ENCODE measurements around the gene NSMCE4A. TPM values are rescaled to one million over a fixed set of nuclear protein-coding genes. Genes with fewer than 3 reads are reported as not detected.

The NSMCE4A gene
- total RNA-seq, 2 donors from 2014 or later: 55.0 to 63.9 TPM

- H3K9ac ChIP-seq (ENCODE audit: low read depth in 2 of 2, low read length in 2 of 2): no peak overlapping the region
- no peak for TF ChIP-seq CTCF (IDR thresholded peaks at IDR 0.05)
- DNase-seq: no peak
- no peaks in the 10 kb centered on the region for H3K36me3 ChIP-seq
- H3K4me1 ChIP-seq: no peaks in the 10 kb centered on the region
- intact Hi-C loops (cut with DNase I): no loop called here
- H3K9me3 ChIP-seq: no peaks in the 10 kb centered on the region
- H3K27me3 ChIP-seq: no peaks in the 10 kb centered on the region
- H3K4me3 ChIP-seq: no peak overlapping the region
- no peak overlapping the region for H3K27ac ChIP-seq
Measured at GRCh38 chr10:121984463-121984862, 9.4 kb upstream of the NSMCE4A start.

- H3K27ac ChIP-seq: no peak overlapping the region
- intact Hi-C loops (cut with DNase I): no loop called here
- no peaks in the 10 kb centered on the region for H3K27me3 ChIP-seq
- H3K4me3 ChIP-seq: no peak overlapping the region
- no peaks in the 10 kb centered on the region for H3K36me3 ChIP-seq
- H3K4me1 ChIP-seq: no peaks in the 10 kb centered on the region
- DNase-seq: no peak
- H3K9ac ChIP-seq (ENCODE audit: low read depth in 2 of 2, low read length in 2 of 2): no peak overlapping the region
- no peak for TF ChIP-seq CTCF (IDR thresholded peaks at IDR 0.05)
- no peaks in the 10 kb centered on the region for H3K9me3 ChIP-seq
Measured at GRCh38 chr10:121983852-121984251, 8.8 kb upstream of the NSMCE4A start.

GRCh38 chr10:121981346-121981745 is 6.3 kb upstream of the NSMCE4A start:
- intact Hi-C loops (cut with DNase I): no loop called here

GRCh38 chr10:121978511-121978910 is 3.5 kb upstream of the NSMCE4A start:
- Histone ChIP-seq H3K9ac (ENCODE audit: low read depth in 2 of 2, low read length in 2 of 2) (no peak overlapping the region), H3K27me3 (no peaks in the 10 kb centered on the region), H3K4me1 (no peaks in the 10 kb centered on the region), H3K27ac (no peak overlapping the region), H3K9me3 (no peaks in the 10 kb centered on the region), H3K4me3 (no peak overlapping the region), H3K36me3 (no peaks in the 10 kb centered on the region)
- intact Hi-C loops (cut with DNase I): loop anchor here (10.0 kb wide), 1 partner anchor 54 kb away; the partner anchor contains the start of gene ATE1
- no peak for TF ChIP-seq CTCF (IDR thresholded peaks at IDR 0.05)
- DNase-seq: no peak

More at GRCh38 chr10:121981346-121981745, 6.3 kb upstream of the NSMCE4A start:
- Histone ChIP-seq H3K36me3 (no peaks in the 10 kb centered on the region), H3K9me3 (no peaks in the 10 kb centered on the region), H3K27me3 (no peaks in the 10 kb centered on the region), H3K4me1 (no peaks in the 10 kb centered on the region), H3K4me3 (no peak overlapping the region), H3K27ac (no peak overlapping the region), H3K9ac (ENCODE audit: low read depth in 2 of 2, low read length in 2 of 2) (no peak overlapping the region)
- no peak for DNase-seq
- no peak for TF ChIP-seq CTCF (IDR thresholded peaks at IDR 0.05)

GRCh38 chr10:121976607-121977006 is 1.6 kb upstream of the NSMCE4A start:
- Histone ChIP-seq H3K4me3 (no peak overlapping the region), H3K9me3 (no peaks in the 10 kb centered on the region), H3K4me1 (no peaks in the 10 kb centered on the region), H3K27me3 (no peaks in the 10 kb centered on the region), H3K36me3 (no peaks in the 10 kb centered on the region), H3K9ac (ENCODE audit: low read depth in 2 of 2, low read length in 2 of 2) (no peak overlapping the region), H3K27ac (no peak overlapping the region)
- no peak for DNase-seq
- TF ChIP-seq CTCF (IDR thresholded peaks at IDR 0.05): no peak
- intact Hi-C loops (cut with DNase I): loop anchor here (10.0 kb wide), 1 partner anchor 52 kb away; the partner anchor contains the start of gene ATE1
